Mammary epithelial cell (primary cell): ENCODE data around the gene TMED1.

Source experiments
- EZH2 ChIP-seq: IDR thresholded peaks from 2 replicates; pipeline ENCODE4 v1.6.1; 2012; ENCODE audit warnings: low read length, inconsistent platforms, borderline replicate concordance
- TF ChIP-seq, protein P1 (sequence below), 2 donors: IDR thresholded peaks in 1 of 2; conservative IDR thresholded peaks in 1 of 2; 2 replicates each; pipeline ENCODE4 v1.5.1; 2011 to 2012; ENCODE audit warnings: inconsistent platforms in 2 of 2, low read length in 2 of 2, mild to moderate bottlenecking in 2 of 2, control low read depth in 1 of 2, low read depth in 1 of 2; ENCODE audit not compliant: insufficient read depth in 1 of 2; ENCODE audit errors: extremely low read depth in 1 of 2

DNA sequence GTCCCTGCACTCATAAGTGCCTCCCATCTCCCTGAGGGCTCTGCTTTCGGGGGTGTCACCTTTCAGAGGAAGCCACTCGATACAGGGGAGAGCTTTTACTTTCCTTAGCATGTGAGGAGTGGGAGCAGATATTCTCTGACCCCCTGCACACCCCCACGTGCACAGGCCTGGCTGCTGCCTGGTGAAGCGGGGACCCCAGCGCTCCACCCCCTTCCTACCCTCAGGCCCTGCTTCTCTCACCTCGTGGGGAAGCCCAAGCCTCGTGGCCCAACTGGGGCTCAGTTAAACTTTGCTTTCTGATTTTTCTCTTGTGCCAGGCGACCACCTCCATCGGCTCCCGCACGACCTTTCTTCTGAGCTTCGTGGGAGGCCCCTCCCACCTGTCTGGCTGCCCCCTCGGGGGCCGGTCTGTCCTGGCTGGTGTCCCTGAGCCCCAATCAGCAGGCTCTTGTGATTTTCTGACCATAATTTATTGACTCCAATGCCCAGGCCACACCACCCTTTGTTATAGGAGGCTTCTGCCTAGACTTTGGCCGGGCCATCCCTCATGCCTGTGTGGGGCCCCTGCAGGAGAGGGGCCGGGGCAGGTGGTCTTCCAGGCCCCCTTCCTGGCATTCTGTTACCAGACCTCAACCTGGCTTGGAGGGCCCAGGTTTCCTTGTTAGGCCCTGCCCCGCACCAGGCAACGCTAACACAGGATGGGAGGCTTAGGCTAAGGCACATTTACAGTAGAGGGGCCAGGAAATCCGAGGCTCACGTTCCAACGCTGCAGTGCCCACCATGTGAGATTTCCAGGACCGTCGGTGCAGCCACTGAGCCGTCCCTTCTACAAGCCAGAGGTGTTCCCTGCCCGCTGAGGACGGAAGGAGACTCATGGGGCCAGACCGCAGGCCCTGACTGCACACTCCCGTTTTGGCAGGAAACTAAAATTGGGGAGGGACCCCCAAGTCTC, 3.7 kb downstream of the TMED1 start:
- TF ChIP-seq EZH2: no peak
- TF ChIP-seq, protein P1, sequence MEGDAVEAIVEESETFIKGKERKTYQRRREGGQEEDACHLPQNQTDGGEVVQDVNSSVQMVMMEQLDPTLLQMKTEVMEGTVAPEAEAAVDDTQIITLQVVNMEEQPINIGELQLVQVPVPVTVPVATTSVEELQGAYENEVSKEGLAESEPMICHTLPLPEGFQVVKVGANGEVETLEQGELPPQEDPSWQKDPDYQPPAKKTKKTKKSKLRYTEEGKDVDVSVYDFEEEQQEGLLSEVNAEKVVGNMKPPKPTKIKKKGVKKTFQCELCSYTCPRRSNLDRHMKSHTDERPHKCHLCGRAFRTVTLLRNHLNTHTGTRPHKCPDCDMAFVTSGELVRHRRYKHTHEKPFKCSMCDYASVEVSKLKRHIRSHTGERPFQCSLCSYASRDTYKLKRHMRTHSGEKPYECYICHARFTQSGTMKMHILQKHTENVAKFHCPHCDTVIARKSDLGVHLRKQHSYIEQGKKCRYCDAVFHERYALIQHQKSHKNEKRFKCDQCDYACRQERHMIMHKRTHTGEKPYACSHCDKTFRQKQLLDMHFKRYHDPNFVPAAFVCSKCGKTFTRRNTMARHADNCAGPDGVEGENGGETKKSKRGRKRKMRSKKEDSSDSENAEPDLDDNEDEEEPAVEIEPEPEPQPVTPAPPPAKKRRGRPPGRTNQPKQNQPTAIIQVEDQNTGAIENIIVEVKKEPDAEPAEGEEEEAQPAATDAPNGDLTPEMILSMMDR (conservative IDR thresholded peaks at IDR 0.05 in 1 of 2, IDR thresholded peaks at IDR 0.05 in 1 of 2; ENCODE audit: extremely low read depth in 1 of 2, insufficient read depth in 1 of 2, low read depth in 1 of 2, low read length in 2 of 2): no peak
